Measurements from ENCODE around the gene CYP2W1. TPM values are rescaled to one million over a fixed set of nuclear protein-coding genes. Genes with fewer than 3 reads are reported as not detected.

Gene CYP2W1
- total RNA-seq, 2 experiments from 2014 or later = not detected

GRCh38 chr7:963236-964078, 19.5 kb upstream of the CYP2W1 start:
- H3K36me3 Mint-ChIP-seq (ENCODE audit: low read depth) = peaks cover 34% of the 10 kb centered on the region
- peaks cover 34% of the 10 kb centered on the region for H3K4me1 Mint-ChIP-seq (ENCODE audit: low read depth)
- H3K27ac Mint-ChIP-seq = peak overlapping the region; percentile 72
- no peaks in the 10 kb centered on the region for H3K9me3 Mint-ChIP-seq (ENCODE audit: insufficient read depth)
- ChIA-PET POLR2A (interaction anchor here (0.6 kb wide), 1 partner anchor 1420 kb away, joined by 3 read pairs; no protein-coding TSS in a partner anchor), CTCF (no interaction called here)
- peak; percentile 46 for DNase-seq
- no peaks in the 10 kb centered on the region for H3K27me3 Mint-ChIP-seq (ENCODE audit: low read depth)
- ATAC-seq = peak; percentile 10
- no peak overlapping the region for H3K4me3 Mint-ChIP-seq

DNA sequence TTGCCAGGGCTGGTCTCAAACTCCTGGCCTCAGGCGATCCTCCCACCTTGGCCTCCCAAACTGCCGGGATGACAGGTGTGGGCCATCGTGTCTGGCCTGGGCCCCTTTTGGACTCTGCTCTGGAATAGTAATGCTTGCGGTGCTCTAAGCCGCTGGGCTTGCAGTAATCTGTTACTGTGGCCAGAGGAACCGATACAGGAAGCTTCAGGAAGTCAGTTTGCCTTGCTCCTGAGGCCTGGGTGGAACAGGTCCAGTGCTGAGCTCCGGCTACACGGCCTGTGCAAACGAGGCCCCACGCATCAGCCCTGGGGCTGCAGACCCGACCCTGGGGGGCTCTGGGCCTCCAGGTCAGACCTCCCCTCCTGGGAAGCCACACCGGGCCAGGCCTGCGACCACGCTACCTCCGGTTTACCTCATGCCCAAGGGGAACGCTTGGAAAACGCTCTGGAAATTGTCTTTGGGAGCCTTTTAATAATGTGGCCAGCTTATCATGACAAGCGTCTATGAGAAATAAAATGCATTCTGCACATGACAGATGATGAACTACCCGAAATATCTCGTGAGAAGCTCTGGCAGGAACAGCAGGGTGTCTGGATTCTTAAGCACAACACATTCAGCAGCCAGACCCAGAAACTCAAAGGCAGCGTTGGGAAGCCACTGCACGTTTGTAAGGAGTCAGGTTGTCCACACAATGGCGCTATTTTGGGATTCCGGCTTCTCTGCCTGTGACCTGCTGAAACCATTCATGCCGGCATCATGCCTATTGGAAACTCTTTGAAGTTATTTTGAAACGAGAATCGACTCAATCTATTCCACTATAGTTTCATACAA, 18.4 kb upstream of the CYP2W1 start:
- H3K27ac Mint-ChIP-seq = peak overlapping the region; percentile 72
- ChIA-PET POLR2A (interaction anchor here (0.6 to 1.3 kb wide), 2 partner anchors 11 to 1419 kb away, joined by 3 to 6 read pairs; partner anchors contain the start of gene COX19), CTCF (interaction anchor here (1.1 kb wide), 1 partner anchor 12 kb away, joined by 3 read pairs; no protein-coding TSS in a partner anchor)
- H3K4me1 Mint-ChIP-seq (ENCODE audit: low read depth) = peaks cover 34% of the 10 kb centered on the region
- DNase-seq (no peak), ATAC-seq (no peak)
- no peaks in the 10 kb centered on the region for H3K27me3 Mint-ChIP-seq (ENCODE audit: low read depth)
- peaks cover 40% of the 10 kb centered on the region for H3K36me3 Mint-ChIP-seq (ENCODE audit: low read depth)
- H3K4me3 Mint-ChIP-seq = peak overlapping the region; percentile 19
- no peaks in the 10 kb centered on the region for H3K9me3 Mint-ChIP-seq (ENCODE audit: insufficient read depth)

- ATAC-seq (no peak), DNase-seq (no peak)
- Mint-ChIP-seq H3K4me3 (no peak overlapping the region), H3K9me3 (ENCODE audit: insufficient read depth) (no peaks in the 10 kb centered on the region), H3K36me3 (ENCODE audit: low read depth) (peaks cover 51% of the 10 kb centered on the region), H3K27ac (no peak overlapping the region), H3K4me1 (ENCODE audit: low read depth) (peaks cover 41% of the 10 kb centered on the region), H3K27me3 (ENCODE audit: low read depth) (no peaks in the 10 kb centered on the region)
- CTCF ChIA-PET = interaction anchor here (0.9 kb wide), 2 partner anchors 26 to 58 kb away, joined by 3 read pairs; no protein-coding TSS in a partner anchor
- POLR2A ChIA-PET = interaction anchor here (0.7 to 1.7 kb wide), 3 partner anchors 8 to 12 kb away, joined by 3 to 7 read pairs (median 4); partner anchors contain the start of gene COX19
Measured at GRCh38 chr7:966291-967069, 16.5 kb upstream of the CYP2W1 start.

DNA sequence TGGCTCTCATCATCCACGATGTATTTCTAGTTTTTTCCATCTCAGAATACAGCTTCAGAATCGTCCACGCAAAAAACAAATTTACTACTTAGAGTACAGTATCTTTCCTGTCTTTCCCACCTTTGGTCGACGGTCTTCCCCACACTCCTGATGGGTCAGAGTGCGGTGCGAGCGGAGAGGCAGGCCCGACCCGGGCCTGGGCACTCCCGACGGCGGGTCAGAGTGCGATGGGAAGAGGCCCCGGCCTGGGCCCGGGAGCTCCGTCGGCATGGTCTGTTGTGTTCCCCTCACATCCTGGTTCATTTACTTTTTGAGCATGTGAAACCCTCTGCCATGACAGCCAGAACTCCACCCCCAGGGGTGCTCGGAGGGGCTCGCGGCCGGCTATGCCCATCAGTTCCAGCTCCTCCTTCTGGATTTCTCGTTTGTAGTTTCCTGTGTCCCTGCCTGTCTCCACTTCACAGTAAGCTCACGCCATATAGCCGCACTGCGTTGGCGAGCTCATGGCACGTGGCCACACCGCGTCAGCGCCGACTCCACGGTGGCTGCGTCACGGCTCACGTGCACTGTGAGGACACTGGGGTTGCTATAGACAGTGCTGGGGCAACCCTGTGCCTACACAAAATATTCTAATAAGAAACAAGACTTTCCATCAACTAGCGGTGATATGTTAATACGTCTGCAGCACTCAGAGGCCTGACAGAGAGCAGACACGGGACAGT, 15.5 kb upstream of the CYP2W1 start:
- Mint-ChIP-seq H3K4me1 (ENCODE audit: low read depth) (peaks cover 49% of the 10 kb centered on the region), H3K4me3 (no peak overlapping the region), H3K36me3 (ENCODE audit: low read depth) (peaks cover 59% of the 10 kb centered on the region), H3K27me3 (ENCODE audit: low read depth) (no peaks in the 10 kb centered on the region), H3K27ac (no peak overlapping the region), H3K9me3 (ENCODE audit: insufficient read depth) (no peaks in the 10 kb centered on the region)
- POLR2A ChIA-PET = interaction anchor here (1.2 to 1.7 kb wide), 2 partner anchors 8 to 11 kb away, joined by 3 to 7 read pairs; partner anchors contain the start of gene COX19
- CTCF ChIA-PET = interaction anchor here (0.9 kb wide), 2 partner anchors 25 to 59 kb away, joined by 3 read pairs; no protein-coding TSS in a partner anchor
- ATAC-seq (no peak), DNase-seq (no peak)

GRCh38 chr7:968205-969105, 14.5 kb upstream of the CYP2W1 start:
- no peak for ATAC-seq
- DNase-seq = no peak
- POLR2A ChIA-PET = no interaction called here
- H3K9me3 Mint-ChIP-seq (ENCODE audit: insufficient read depth) = no peaks in the 10 kb centered on the region
- no peaks in the 10 kb centered on the region for H3K27me3 Mint-ChIP-seq (ENCODE audit: low read depth)
- peaks cover 57% of the 10 kb centered on the region for H3K4me1 Mint-ChIP-seq (ENCODE audit: low read depth)
- CTCF ChIA-PET = no interaction called here
- no peak overlapping the region for H3K27ac Mint-ChIP-seq
- H3K36me3 Mint-ChIP-seq (ENCODE audit: low read depth) = peaks cover 66% of the 10 kb centered on the region
- H3K4me3 Mint-ChIP-seq = no peak overlapping the region

GRCh38 chr7:969403-969802, 13.6 kb upstream of the CYP2W1 start:
- H3K9me3 Mint-ChIP-seq (ENCODE audit: insufficient read depth) = no peaks in the 10 kb centered on the region
- H3K4me1 Mint-ChIP-seq (ENCODE audit: low read depth) = peaks cover 53% of the 10 kb centered on the region
- H3K36me3 Mint-ChIP-seq (ENCODE audit: low read depth) = peaks cover 68% of the 10 kb centered on the region
- H3K4me3 Mint-ChIP-seq = no peak overlapping the region
- no peak overlapping the region for H3K27ac Mint-ChIP-seq
- no peak for ATAC-seq
- ChIA-PET POLR2A (no interaction called here), CTCF (no interaction called here)
- H3K27me3 Mint-ChIP-seq (ENCODE audit: low read depth) = no peaks in the 10 kb centered on the region
- DNase-seq = no peak

DNA sequence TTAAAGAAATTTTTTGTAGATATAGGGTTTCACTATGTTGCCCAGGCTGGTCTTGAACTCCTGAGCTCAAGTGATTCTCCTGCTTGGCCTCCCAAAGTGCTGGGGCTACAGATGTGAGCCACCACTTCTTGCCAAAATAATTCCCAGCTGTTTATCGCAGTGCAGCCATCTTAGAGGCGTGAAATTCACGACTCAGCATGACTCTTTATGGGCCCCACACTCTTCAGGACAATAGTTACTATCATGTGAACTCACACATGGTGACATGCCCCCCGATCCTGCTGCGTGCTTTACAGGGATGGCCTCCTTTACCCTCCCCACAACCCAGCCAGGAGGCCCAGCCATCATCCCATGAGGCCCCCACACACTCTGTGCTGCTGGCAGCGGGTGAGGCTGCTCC, 12.2 kb upstream of the CYP2W1 start:
- POLR2A ChIA-PET = no interaction called here
- CTCF ChIA-PET = no interaction called here
- ATAC-seq = no peak
- Mint-ChIP-seq H3K9me3 (ENCODE audit: insufficient read depth) (no peaks in the 10 kb centered on the region), H3K4me1 (ENCODE audit: low read depth) (peaks cover 40% of the 10 kb centered on the region), H3K36me3 (ENCODE audit: low read depth) (peaks cover 61% of the 10 kb centered on the region), H3K27me3 (ENCODE audit: low read depth) (no peaks in the 10 kb centered on the region), H3K4me3 (no peak overlapping the region), H3K27ac (no peak overlapping the region)
- no peak for DNase-seq

- H3K4me1 Mint-ChIP-seq (ENCODE audit: low read depth) = peaks cover 33% of the 10 kb centered on the region
- ATAC-seq (no peak), DNase-seq (no peak)
- no peaks in the 10 kb centered on the region for H3K9me3 Mint-ChIP-seq (ENCODE audit: insufficient read depth)
- peaks cover 51% of the 10 kb centered on the region for H3K36me3 Mint-ChIP-seq (ENCODE audit: low read depth)
- POLR2A ChIA-PET = no interaction called here
- H3K27me3 Mint-ChIP-seq (ENCODE audit: low read depth) = no peaks in the 10 kb centered on the region
- H3K27ac Mint-ChIP-seq = no peak overlapping the region
- H3K4me3 Mint-ChIP-seq = no peak overlapping the region
- CTCF ChIA-PET = interaction anchor here (0.9 to 4.7 kb wide), 2 partner anchors 21 to 94 kb away, joined by 5 to 28 read pairs; no protein-coding TSS in a partner anchor
Measured at GRCh38 chr7:972110-972509, 10.9 kb upstream of the CYP2W1 start.

- CTCF ChIA-PET = interaction anchor here (0.9 to 4.7 kb wide), 2 partner anchors 20 to 93 kb away, joined by 5 to 28 read pairs; no protein-coding TSS in a partner anchor
- DNase-seq = no peak
- H3K4me1 Mint-ChIP-seq (ENCODE audit: low read depth) = peaks cover 30% of the 10 kb centered on the region
- POLR2A ChIA-PET = interaction anchor here (3.1 kb wide), 1 partner anchor 50 kb away, joined by 23 read pairs; no protein-coding TSS in a partner anchor
- ATAC-seq = no peak
- H3K36me3 Mint-ChIP-seq (ENCODE audit: low read depth) = peaks cover 44% of the 10 kb centered on the region
- H3K4me3 Mint-ChIP-seq = peak overlapping the region; percentile 56
- peak overlapping the region; percentile 25 for H3K27ac Mint-ChIP-seq
- H3K27me3 Mint-ChIP-seq (ENCODE audit: low read depth) = no peaks in the 10 kb centered on the region
- H3K9me3 Mint-ChIP-seq (ENCODE audit: insufficient read depth) = no peaks in the 10 kb centered on the region
Measured at GRCh38 chr7:972676-973309, 10.2 kb upstream of the CYP2W1 start.

- Mint-ChIP-seq H3K36me3 (ENCODE audit: low read depth) (peaks cover 39% of the 10 kb centered on the region), H3K27me3 (ENCODE audit: low read depth) (no peaks in the 10 kb centered on the region), H3K9me3 (ENCODE audit: insufficient read depth) (no peaks in the 10 kb centered on the region), H3K27ac (peak overlapping the region; percentile 25), H3K4me3 (peak overlapping the region; percentile 56), H3K4me1 (ENCODE audit: low read depth) (peaks cover 28% of the 10 kb centered on the region)
- CTCF ChIA-PET = interaction anchor here (4.7 kb wide), 1 partner anchor 20 kb away, joined by 28 read pairs; no protein-coding TSS in a partner anchor
- no peak for ATAC-seq
- DNase-seq = no peak
- POLR2A ChIA-PET = interaction anchor here (3.1 kb wide), 1 partner anchor 50 kb away, joined by 23 read pairs; no protein-coding TSS in a partner anchor
Measured at GRCh38 chr7:973312-973711, 9.7 kb upstream of the CYP2W1 start.
